Measurements from ENCODE around the gene TNRC6C. TPM values are rescaled to one million over a fixed set of nuclear protein-coding genes. Genes with fewer than 3 reads are reported as not detected.

Gene TNRC6C
- total RNA-seq, 1 donor from 2014 or later: 27.0 TPM

DNA sequence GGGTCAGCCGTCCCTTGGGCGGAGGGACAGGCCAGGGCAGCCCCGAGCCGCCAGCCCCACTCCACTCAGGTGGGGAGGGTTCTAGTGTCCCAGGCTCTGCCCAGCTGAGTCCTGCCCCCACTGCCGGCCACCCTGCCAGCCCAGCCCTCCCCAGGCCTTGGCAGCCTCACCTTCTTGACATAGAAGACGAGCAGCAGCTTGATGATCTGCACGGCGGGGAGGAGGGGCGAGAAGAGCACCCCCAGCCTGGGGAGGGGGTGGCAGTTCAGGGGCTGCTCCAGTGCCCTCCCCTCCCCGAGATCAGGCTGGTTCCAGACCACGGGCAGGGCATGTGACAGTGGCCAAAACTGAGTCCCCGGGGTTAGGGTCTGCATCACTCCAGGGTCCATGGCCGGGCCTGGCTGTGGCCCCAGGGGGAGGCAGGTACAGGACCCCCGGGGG lies 160.3 kb downstream of the TNRC6C start:
- H3K4me3 Mint-ChIP-seq: no peak overlapping the region
- H3K9me3 Mint-ChIP-seq: no peaks in the 10 kb centered on the region
- DNase-seq (ENCODE audit: low spot score in 2 of 2, unreplicated experiment in 2 of 2): no peak
- no peak overlapping the region for H3K27ac Mint-ChIP-seq
- TF ChIP-seq, protein P1, sequence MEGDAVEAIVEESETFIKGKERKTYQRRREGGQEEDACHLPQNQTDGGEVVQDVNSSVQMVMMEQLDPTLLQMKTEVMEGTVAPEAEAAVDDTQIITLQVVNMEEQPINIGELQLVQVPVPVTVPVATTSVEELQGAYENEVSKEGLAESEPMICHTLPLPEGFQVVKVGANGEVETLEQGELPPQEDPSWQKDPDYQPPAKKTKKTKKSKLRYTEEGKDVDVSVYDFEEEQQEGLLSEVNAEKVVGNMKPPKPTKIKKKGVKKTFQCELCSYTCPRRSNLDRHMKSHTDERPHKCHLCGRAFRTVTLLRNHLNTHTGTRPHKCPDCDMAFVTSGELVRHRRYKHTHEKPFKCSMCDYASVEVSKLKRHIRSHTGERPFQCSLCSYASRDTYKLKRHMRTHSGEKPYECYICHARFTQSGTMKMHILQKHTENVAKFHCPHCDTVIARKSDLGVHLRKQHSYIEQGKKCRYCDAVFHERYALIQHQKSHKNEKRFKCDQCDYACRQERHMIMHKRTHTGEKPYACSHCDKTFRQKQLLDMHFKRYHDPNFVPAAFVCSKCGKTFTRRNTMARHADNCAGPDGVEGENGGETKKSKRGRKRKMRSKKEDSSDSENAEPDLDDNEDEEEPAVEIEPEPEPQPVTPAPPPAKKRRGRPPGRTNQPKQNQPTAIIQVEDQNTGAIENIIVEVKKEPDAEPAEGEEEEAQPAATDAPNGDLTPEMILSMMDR (IDR thresholded peaks at IDR 0.05; ENCODE audit: unreplicated experiment): no peak
- H3K27me3 Mint-ChIP-seq (ENCODE audit: low read depth): no peaks in the 10 kb centered on the region
- H3K4me1 Mint-ChIP-seq: no peaks in the 10 kb centered on the region
- H3K36me3 Mint-ChIP-seq: peaks cover 5% of the 10 kb centered on the region

DNA sequence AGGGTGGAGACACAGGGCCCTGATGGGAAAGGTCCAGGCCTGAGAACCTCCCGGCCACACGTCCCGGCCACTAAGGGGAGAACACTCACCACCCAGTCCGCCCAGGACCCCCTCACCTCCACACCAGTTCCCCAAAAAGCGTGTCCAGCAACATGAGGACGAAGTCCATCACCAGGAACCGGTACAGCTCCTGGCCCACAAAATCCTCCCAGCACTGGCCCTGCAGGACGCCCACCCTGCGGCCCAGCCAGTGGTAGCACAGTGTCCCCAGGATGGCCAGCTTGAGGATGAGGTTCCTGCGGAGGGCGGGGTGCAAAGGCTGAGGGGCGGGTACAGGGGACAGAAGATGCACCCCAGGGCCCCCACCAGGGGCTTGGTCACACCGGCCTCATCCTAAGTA lies 162.0 kb downstream of the TNRC6C start:
- Mint-ChIP-seq H3K9me3 (no peaks in the 10 kb centered on the region), H3K27me3 (ENCODE audit: low read depth) (no peaks in the 10 kb centered on the region), H3K36me3 (peaks cover 5% of the 10 kb centered on the region), H3K4me1 (no peaks in the 10 kb centered on the region), H3K27ac (no peak overlapping the region), H3K4me3 (no peak overlapping the region)
- DNase-seq (ENCODE audit: low spot score in 2 of 2, unreplicated experiment in 2 of 2): no peak
- TF ChIP-seq, protein P1 (IDR thresholded peaks at IDR 0.05; ENCODE audit: unreplicated experiment): no peak

DNA sequence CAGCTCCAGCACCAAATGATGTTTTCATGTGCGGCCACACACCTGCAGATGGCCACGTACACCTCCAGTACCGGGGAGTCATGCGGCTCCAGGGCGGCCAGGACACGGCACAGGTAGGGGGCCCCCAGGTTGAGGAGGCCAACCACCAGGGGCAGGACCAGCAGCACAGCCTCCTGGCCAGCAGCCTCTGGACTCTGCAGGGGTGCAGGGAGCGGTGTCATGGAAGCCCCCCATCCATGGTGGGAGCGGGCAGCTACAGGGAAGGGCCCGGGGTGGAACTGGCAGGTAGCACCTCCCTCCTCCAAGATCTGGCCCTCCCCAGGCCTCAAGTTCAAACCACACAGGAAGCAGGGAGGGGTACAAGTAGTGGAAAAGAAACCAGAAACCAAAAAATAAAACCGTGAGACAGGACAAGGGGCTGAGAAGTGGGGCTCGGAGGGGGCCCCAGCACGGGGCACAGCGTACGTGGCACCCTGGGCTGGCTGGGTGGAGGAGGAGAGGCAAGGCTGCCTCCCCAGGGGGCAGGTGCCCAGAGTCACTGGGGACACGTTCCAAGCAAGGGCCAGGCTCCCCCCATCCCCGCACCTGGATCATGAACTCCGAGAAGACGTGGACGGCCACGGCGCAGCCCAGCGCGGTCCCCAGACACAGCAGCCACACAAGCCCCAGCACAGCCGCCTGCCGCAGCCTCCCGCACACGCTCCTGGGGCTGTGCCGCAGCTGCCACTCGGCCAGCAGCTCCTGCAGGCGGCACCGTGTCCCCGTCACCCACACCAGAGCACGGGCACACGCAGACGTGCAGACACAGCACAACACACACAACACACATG lies 162.7 kb downstream of the TNRC6C start:
- Mint-ChIP-seq H3K4me1 (peaks cover 2% of the 10 kb centered on the region), H3K27me3 (ENCODE audit: low read depth) (no peaks in the 10 kb centered on the region), H3K9me3 (no peaks in the 10 kb centered on the region), H3K4me3 (no peak overlapping the region), H3K36me3 (peaks cover 5% of the 10 kb centered on the region), H3K27ac (no peak overlapping the region)
- TF ChIP-seq, protein P1 (IDR thresholded peaks at IDR 0.05; ENCODE audit: unreplicated experiment): no peak
- DNase-seq (ENCODE audit: low spot score in 2 of 2, unreplicated experiment in 2 of 2): no peak

DNA sequence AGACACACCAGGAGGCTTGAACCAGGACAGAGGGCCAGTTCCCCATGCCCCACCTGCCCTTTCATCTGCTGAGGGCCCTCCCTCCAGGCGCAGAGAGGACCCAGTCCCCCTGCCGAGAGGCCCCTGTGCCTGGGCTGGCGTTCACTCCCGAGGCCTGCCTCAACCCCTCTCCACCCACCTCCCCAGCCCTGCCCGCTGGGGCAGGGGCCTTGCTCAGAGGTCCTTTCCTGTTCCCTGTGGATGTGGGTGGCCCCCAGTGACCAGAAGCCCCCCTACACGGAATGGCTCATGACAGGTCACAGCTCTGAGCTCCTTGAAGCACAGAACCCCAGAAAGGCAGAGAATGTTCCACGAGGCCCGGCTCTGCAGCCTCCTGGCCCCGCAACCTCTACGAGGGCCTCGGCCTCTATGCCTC lies 163.3 kb downstream of the TNRC6C start:
- DNase-seq (ENCODE audit: low spot score in 2 of 2, unreplicated experiment in 2 of 2): no peak
- Mint-ChIP-seq H3K27ac (no peak overlapping the region), H3K4me3 (no peak overlapping the region), H3K4me1 (peaks cover 5% of the 10 kb centered on the region), H3K9me3 (no peaks in the 10 kb centered on the region), H3K27me3 (ENCODE audit: low read depth) (no peaks in the 10 kb centered on the region), H3K36me3 (peaks cover 5% of the 10 kb centered on the region)
- TF ChIP-seq, protein P1 (IDR thresholded peaks at IDR 0.05; ENCODE audit: unreplicated experiment): no peak

DNA sequence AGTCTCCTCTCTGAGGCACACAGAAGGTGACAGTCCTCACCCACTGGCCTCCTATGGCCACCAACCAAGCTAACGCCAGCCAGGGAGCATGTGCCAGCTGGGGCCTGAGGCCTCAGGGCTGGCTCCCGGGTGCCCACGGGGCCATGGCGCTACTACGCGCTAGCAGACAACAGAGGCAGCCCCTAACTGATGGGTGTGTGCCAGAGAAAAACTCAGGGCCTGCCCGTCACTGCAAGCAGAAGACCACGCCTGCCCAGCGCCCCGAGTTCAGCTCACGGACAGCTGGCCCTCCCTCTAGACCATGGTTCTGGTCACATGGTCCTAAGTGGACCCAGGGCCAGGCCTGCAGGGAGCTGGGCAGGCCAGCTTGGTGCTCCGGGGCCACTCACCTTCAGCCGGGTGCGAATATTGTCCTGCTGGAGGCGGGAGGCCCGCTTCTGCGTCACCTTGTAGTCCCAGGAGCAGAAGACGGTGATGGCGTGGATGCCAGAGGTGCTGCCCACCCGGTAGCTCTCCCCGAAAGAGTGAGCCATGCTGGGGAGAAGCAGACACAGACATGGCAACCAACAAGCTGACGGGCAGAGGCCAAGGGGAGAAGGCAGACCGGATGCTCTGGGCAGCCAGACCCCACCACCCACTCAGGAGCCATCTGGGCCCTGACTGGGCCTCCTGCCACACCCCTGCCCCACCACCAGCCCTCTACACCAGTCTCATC lies 163.9 kb downstream of the TNRC6C start:
- Mint-ChIP-seq H3K27ac (no peak overlapping the region), H3K9me3 (no peaks in the 10 kb centered on the region), H3K36me3 (peaks cover 5% of the 10 kb centered on the region), H3K27me3 (ENCODE audit: low read depth) (no peaks in the 10 kb centered on the region), H3K4me3 (no peak overlapping the region), H3K4me1 (peaks cover 9% of the 10 kb centered on the region)
- TF ChIP-seq, protein P1 (IDR thresholded peaks at IDR 0.05; ENCODE audit: unreplicated experiment): no peak
- DNase-seq (ENCODE audit: low spot score in 2 of 2, unreplicated experiment in 2 of 2): no peak
